ENCODE data around the gene MYADML2. TPM values are rescaled to one million over a fixed set of nuclear protein-coding genes. Genes with fewer than 3 reads are reported as not detected.

The MYADML2 gene
- total and polyA plus RNA-seq, 2 of the 8 experiments (the other 6 are each of a cell fraction or from before 2014, with no cell fraction given), result 0.26 to 0.47 TPM

GRCh38 chr17:81955756-81956544, 8.9 kb upstream of the MYADML2 start (continued):
- TF ChIP-seq ATF3 (IDR thresholded peaks at IDR 0.05; ENCODE audit: insufficient read depth, low read depth, low read length) (no peak), TCF12 (IDR thresholded peaks at IDR 0.05; ENCODE audit: low read depth, low read length) (no peak), SUZ12 (IDR thresholded peaks at IDR 0.05; ENCODE audit: low read length) (no peak), EGR1 (IDR thresholded peaks at IDR 0.05; ENCODE audit: borderline replicate concordance, low read depth, low read length) (no peak), SAP30 (IDR thresholded peaks at IDR 0.05; ENCODE audit: insufficient read depth, insufficient replicate concordance, low read length) (no peak), BCL11A (IDR thresholded peaks at IDR 0.05; ENCODE audit: low read depth in 2 of 2, low read length in 2 of 2) (no peak), YY1 (IDR thresholded peaks at IDR 0.05; ENCODE audit: low read depth, low read length) (no peak), ATF2 (IDR thresholded peaks at IDR 0.05; ENCODE audit: low read length) (no peak)
